CD4-positive, CD25-positive, alpha-beta regulatory T cell (primary cell): ENCODE measurements around the gene CAMKMT. TPM values are rescaled to one million over a fixed set of nuclear protein-coding genes. Genes with fewer than 3 reads are reported as not detected.
A peak's percentile ranks its signal among the peaks of the same experiment; 100 is the strongest.

Source experiments
- ATAC-seq, 2 donors: fragments of 150-1000 bp; cut with Tn5 transposase; one replicate each; pipeline ENCODE4 v1.10.0; 2021; ENCODE audit warnings: low read depth in 2 of 2, moderate number of reproducible peaks in 2 of 2, moderate library complexity in 1 of 2
- DNase-seq, 3 donors: peaks; one replicate each; pipeline versions ENCODE4 v3.0.0 to v3.0.0-alpha.2; 2012 to 2022; ENCODE audit warnings: mixed read lengths in 1 of 3
- H3K27ac ChIP-seq: one replicate; pipeline ENCODE4 v1.7.0; 2013; ENCODE audit warnings: mild to moderate bottlenecking, low read length; ENCODE audit not compliant: insufficient read depth, poor library complexity, severe bottlenecking
- H3K27me3 ChIP-seq: one replicate; pipeline ENCODE4 v1.7.0; 2013; ENCODE audit warnings: low read length; ENCODE audit not compliant: control insufficient read depth, insufficient read depth
- H3K36me3 ChIP-seq: one replicate; pipeline ENCODE4 v1.7.0; 2013; ENCODE audit warnings: mild to moderate bottlenecking, low read length, moderate library complexity; ENCODE audit not compliant: control insufficient read depth, insufficient read depth
- H3K4me1 ChIP-seq: 2 replicates; pipeline ENCODE4 v1.7.0; 2013; ENCODE audit warnings: mild to moderate bottlenecking, low read length; ENCODE audit not compliant: insufficient read depth, control insufficient read depth, poor library complexity, severe bottlenecking
- H3K4me3 ChIP-seq: one replicate; pipeline ENCODE4 v1.7.0; 2013; ENCODE audit warnings: low read depth, mild to moderate bottlenecking, low read length, moderate library complexity
- H3K9me3 ChIP-seq, 2 experiments: 1 replicate in 1 of 2; 2 replicates in 1 of 2; pipeline ENCODE4 v1.7.0; 2013; ENCODE audit warnings: low read length in 2 of 2, mild to moderate bottlenecking in 1 of 2, moderate library complexity in 1 of 2; ENCODE audit not compliant: control insufficient read depth in 2 of 2
- H3K27ac Mint-ChIP-seq, 3 donors: one replicate each; pipeline ENCODE4 v1.8.0; 2020 to 2022; ENCODE audit warnings: mild to moderate bottlenecking in 3 of 3, mixed read lengths in 3 of 3, moderate library complexity in 2 of 3
- H3K27me3 Mint-ChIP-seq: one replicate; pipeline ENCODE4 v1.8.0; 2022; ENCODE audit warnings: mild to moderate bottlenecking, mixed read lengths
- H3K36me3 Mint-ChIP-seq: one replicate; pipeline ENCODE4 v1.8.0; 2020; ENCODE audit warnings: mixed read lengths
- H3K4me1 Mint-ChIP-seq, 4 donors: one replicate each; pipeline ENCODE4 v1.8.0; 2020 to 2022; ENCODE audit warnings: mixed read lengths in 4 of 4, mild to moderate bottlenecking in 1 of 4
- H3K4me3 Mint-ChIP-seq, 4 donors: one replicate each; pipeline ENCODE4 v1.8.0; 2020 to 2022; ENCODE audit warnings: mild to moderate bottlenecking in 4 of 4, mixed read lengths in 4 of 4, moderate library complexity in 3 of 4
- H3K9me3 Mint-ChIP-seq, 7 donors: one replicate each; pipeline ENCODE4 v1.8.0; 2020 to 2022; ENCODE audit warnings: mixed read lengths in 7 of 7, mild to moderate bottlenecking in 3 of 7, moderate library complexity in 2 of 7
- polyA plus RNA-seq, 4 donors: library from polyadenylated mRNA; unstranded; fragments of 300-500 nt; fragmentation: Illumina TruSeq; gene quantifications; one replicate each; pipeline ENCODE4 v1.2.3, GENCODE V29; 2021
- total RNA-seq: library from RNA; stranded (reverse); gene quantifications from one replicate; pipeline ENCODE4 v1.2.3, GENCODE V29; 2022

The CAMKMT gene
- total and polyA plus RNA-seq, 5 donors from 2014 or later = 17.6 to 27.6 (median 19.5) TPM

DNA sequence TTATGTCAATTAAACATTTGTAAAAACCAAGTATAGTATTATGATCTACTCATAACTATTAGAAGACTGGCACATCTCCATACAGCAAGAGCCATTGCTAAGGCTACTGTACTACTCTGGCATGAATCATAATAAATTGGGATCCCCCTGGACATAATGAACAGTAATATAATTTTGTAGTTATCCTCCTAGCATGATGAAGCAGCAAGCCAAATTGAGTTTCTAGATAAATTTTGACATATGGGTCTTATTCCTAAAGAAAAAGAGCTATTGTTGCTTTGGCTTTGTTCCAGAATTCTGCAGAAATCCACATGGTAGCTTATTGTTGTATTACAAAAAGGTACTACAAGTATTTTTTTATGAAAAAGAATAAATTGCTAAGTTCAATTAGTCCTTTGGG is 204.3 kb downstream of the CAMKMT start:
- no peaks in the 10 kb centered on the region for H3K9me3 ChIP-seq
- ATAC-seq = no peak
- H3K4me1 ChIP-seq = peaks cover 4% of the 10 kb centered on the region
- peaks cover 17 to 30% (median 24%) of the 10 kb centered on the region in 4 donors for H3K4me1 Mint-ChIP-seq
- DNase-seq = no peak
- H3K4me3 ChIP-seq = no peak overlapping the region
- H3K36me3 ChIP-seq = no peaks in the 10 kb centered on the region
- H3K9me3 Mint-ChIP-seq = no peaks in the 10 kb centered on the region
- no peak overlapping the region for H3K4me3 Mint-ChIP-seq
- peaks cover 4% of the 10 kb centered on the region for H3K36me3 Mint-ChIP-seq
- no peak overlapping the region for H3K27ac ChIP-seq
- no peak overlapping the region for H3K27ac Mint-ChIP-seq
- H3K27me3 ChIP-seq = no peaks in the 10 kb centered on the region
- no peaks in the 10 kb centered on the region for H3K27me3 Mint-ChIP-seq

DNA sequence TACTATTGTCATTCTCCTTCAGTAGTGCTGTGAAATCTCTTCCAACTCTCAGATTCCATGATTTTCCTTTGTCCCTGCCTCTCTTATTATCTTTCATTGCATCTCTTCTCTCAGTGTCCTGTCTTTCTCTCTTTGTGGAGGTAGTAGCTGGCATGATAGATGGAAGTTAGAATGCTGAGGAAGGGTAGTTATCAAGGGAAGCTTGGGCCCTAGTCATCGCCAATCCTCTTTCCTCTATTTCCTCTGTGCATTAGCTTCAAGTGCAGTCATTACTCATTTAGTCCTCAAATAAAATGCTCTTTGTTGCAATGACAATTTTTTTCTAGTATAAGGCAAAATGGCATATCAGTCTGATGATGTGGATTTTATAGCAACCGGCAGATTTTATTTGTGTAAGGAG is 207.7 kb downstream of the CAMKMT start:
- peaks cover 12 to 31% (median 26%) of the 10 kb centered on the region in 4 donors for H3K4me1 Mint-ChIP-seq
- no peak overlapping the region for H3K4me3 ChIP-seq
- H3K27me3 Mint-ChIP-seq = no peaks in the 10 kb centered on the region
- no peaks in the 10 kb centered on the region for H3K27me3 ChIP-seq
- H3K27ac ChIP-seq = no peak overlapping the region
- H3K9me3 ChIP-seq = no peaks in the 10 kb centered on the region
- H3K9me3 Mint-ChIP-seq = no peaks in the 10 kb centered on the region
- H3K36me3 ChIP-seq = no peaks in the 10 kb centered on the region
- no peaks in the 10 kb centered on the region for H3K36me3 Mint-ChIP-seq
- H3K27ac Mint-ChIP-seq = no peak overlapping the region
- no peak for ATAC-seq
- H3K4me3 Mint-ChIP-seq = no peak overlapping the region
- peaks cover 4% of the 10 kb centered on the region for H3K4me1 ChIP-seq
- DNase-seq = no peak

DNA sequence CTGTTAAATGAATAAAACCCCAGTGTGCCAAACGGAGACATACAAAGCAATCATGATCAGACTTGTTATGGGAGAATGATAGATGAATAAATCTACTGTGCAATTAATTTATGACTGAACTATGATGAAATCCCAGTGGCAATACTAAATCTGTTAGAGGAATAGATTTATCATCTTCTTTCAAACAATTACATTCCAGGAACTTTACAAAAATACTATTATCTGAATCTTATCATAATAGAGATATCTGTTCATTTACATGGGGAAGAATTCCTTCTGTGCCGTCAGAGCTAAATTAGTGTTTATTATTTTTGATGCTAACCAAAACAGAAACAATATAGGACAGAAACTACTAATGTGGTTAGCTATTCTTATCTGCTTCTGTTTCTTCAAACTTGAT is 208.5 kb downstream of the CAMKMT start:
- Mint-ChIP-seq H3K4me1 (peaks cover 12 to 31% (median 26%) of the 10 kb centered on the region in 4 donors), H3K36me3 (no peaks in the 10 kb centered on the region), H3K9me3 (no peaks in the 10 kb centered on the region), H3K27ac (peak overlapping the region in 2 of 3 donors; percentile 19 to 60), H3K27me3 (no peaks in the 10 kb centered on the region), H3K4me3 (no peak overlapping the region)
- Histone ChIP-seq H3K4me3 (no peak overlapping the region), H3K36me3 (no peaks in the 10 kb centered on the region), H3K4me1 (peaks cover 4% of the 10 kb centered on the region), H3K9me3 (no peaks in the 10 kb centered on the region), H3K27me3 (no peaks in the 10 kb centered on the region), H3K27ac (no peak overlapping the region)
- ATAC-seq = no peak
- no peak for DNase-seq

DNA sequence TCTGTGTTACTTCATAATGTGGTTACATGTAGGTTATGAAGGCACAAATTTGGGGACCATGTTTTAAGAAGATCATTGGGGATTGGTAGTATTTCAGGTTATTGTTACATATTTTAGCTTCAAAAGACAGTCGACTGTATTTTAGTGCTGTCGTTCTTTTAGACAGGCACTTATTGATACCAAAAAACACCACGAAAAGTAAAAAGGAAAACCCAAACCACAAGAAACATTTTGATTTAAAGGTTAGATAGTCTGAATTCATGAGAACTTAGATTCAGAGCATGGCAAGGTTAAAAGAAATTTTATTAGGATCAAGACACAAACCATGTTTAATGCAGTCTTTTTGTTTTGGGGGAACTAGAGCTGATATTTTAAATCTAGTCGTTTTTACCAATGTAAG is 209.0 kb downstream of the CAMKMT start:
- peak overlapping the region in 2 of 3 donors; percentile 19 to 32 for H3K27ac Mint-ChIP-seq
- DNase-seq (peak in 1 of 3 donors; percentile 12), ATAC-seq (no peak)

DNA sequence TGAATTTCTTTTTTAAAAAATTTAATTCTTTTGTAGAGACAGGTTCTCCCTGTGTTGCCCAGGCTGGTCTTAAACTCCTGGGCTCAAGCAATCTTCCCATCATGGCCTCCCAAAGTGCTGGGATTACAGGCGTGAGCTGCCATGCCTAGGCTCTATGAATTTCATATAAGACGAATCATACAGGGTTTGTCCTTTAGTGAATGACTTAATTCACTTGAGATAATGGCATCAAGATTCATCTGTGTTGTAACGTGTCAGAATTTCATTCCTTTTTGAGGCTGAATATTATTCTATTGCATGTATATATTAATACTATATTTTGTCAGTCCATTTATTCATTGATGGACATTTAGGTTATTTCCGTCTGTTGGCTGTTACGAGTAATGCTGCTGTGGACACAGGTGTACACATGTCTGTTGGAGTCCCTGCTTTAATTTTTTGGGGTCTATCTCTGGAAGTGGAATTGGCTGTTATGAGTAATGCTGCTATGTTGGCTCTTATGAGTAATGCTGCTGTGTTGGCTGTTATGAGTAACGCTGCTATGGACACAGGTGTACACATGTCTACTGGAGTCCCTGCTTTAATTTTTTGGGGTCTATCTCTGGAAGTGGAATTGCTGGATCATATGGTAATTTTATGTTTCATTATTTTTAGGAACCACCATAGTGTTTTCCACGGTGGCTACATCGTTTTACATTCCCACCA is 210.6 kb downstream of the CAMKMT start:
- Histone ChIP-seq H3K9me3 (no peaks in the 10 kb centered on the region), H3K27ac (no peak overlapping the region), H3K27me3 (no peaks in the 10 kb centered on the region), H3K4me3 (no peak overlapping the region), H3K36me3 (no peaks in the 10 kb centered on the region), H3K4me1 (peaks cover 4% of the 10 kb centered on the region)
- H3K36me3 Mint-ChIP-seq = no peaks in the 10 kb centered on the region
- H3K4me1 Mint-ChIP-seq = peaks cover 12 to 35% (median 29%) of the 10 kb centered on the region in 4 donors
- H3K27ac Mint-ChIP-seq = peak overlapping the region in 1 of 3 donors; percentile 3
- H3K9me3 Mint-ChIP-seq = no peaks in the 10 kb centered on the region
- H3K27me3 Mint-ChIP-seq = no peaks in the 10 kb centered on the region
- no peak overlapping the region for H3K4me3 Mint-ChIP-seq
- no peak for ATAC-seq
- DNase-seq = no peak

More for the DNA sequence above, 209.0 kb downstream of the CAMKMT start:
- Mint-ChIP-seq H3K9me3 (no peaks in the 10 kb centered on the region), H3K27me3 (no peaks in the 10 kb centered on the region), H3K4me1 (peaks cover 12 to 31% (median 26%) of the 10 kb centered on the region in 4 donors), H3K36me3 (no peaks in the 10 kb centered on the region), H3K4me3 (no peak overlapping the region)
- Histone ChIP-seq H3K36me3 (no peaks in the 10 kb centered on the region), H3K9me3 (no peaks in the 10 kb centered on the region), H3K27ac (no peak overlapping the region), H3K4me3 (peak overlapping the region; percentile 29), H3K4me1 (peaks cover 4% of the 10 kb centered on the region), H3K27me3 (no peaks in the 10 kb centered on the region)

DNA sequence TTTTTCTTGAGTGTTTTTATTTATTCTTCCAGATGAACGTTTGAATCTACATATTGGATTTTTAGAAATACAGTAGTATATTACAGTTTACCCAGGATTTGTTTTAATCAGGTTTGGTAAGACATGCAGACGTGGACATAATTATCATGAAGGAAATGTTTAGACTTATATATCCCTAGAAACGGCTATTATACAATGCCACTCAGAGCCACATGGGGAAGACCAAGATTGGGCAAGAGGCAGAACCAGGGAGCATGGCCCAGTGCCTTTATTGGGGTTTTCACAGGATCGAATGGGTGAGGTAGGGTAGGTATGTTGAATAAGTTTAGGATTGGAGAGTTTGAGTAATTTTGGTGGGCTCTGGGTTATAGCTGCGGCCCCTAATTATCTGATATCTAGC is 212.2 kb downstream of the CAMKMT start:
- Mint-ChIP-seq H3K4me3 (no peak overlapping the region), H3K4me1 (peaks cover 25 to 41% (median 37%) of the 10 kb centered on the region in 4 donors)

DNA sequence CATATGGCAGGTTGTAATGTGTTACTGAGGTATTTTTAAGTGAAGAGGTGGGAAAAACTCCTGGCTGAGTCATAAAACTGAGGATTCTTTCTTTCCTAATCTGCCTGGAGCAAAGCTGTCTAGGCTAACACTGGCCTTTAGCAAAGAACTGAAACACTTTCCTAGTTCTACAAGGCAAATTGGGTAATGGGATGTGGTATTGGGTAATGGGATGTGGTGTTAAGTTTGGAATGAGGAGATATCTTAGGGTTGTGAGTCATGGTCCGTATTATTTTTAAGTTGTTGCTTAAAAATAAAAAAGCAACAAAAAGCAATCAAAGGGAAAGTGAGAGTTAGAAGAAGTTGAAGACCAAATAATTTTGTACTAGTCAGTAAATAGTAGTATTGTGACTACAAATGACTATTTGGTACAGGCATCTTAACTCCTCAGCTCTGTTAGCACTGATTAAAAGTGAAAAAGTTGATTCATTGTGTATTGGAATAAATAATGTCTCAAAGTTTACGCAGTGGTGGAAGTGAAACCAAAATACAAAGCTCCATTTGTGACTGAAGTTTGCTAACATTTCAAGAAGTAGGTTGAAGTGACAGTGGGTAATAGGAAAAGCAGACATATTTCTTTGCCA is 216.8 kb downstream of the CAMKMT start:
- H3K9me3 ChIP-seq = no peaks in the 10 kb centered on the region
- no peaks in the 10 kb centered on the region for H3K27me3 ChIP-seq
- H3K9me3 Mint-ChIP-seq = no peaks in the 10 kb centered on the region
- H3K4me3 Mint-ChIP-seq = peak overlapping the region in 2 of 4 donors; percentile 2 to 5
- no peaks in the 10 kb centered on the region for H3K36me3 ChIP-seq
- peaks cover 12 to 36% (median 30%) of the 10 kb centered on the region in 4 donors for H3K4me1 Mint-ChIP-seq
- H3K27ac ChIP-seq = no peak overlapping the region
- DNase-seq (peak in 1 of 3 donors; percentile 35), ATAC-seq (no peak)
- no peaks in the 10 kb centered on the region for H3K36me3 Mint-ChIP-seq
- peak overlapping the region; percentile 45 for H3K4me3 ChIP-seq
- H3K27ac Mint-ChIP-seq = peak overlapping the region in 2 of 3 donors; percentile 1 to 2
- no peaks in the 10 kb centered on the region for H3K27me3 Mint-ChIP-seq
- H3K4me1 ChIP-seq = peaks cover 4% of the 10 kb centered on the region

More for the DNA sequence above, 212.2 kb downstream of the CAMKMT start:
- H3K27me3 Mint-ChIP-seq = no peaks in the 10 kb centered on the region
- no peaks in the 10 kb centered on the region for H3K36me3 Mint-ChIP-seq
- ATAC-seq (no peak), DNase-seq (no peak)
- Histone ChIP-seq H3K27me3 (no peaks in the 10 kb centered on the region), H3K27ac (no peak overlapping the region), H3K36me3 (no peaks in the 10 kb centered on the region), H3K4me1 (peaks cover 4% of the 10 kb centered on the region), H3K4me3 (no peak overlapping the region), H3K9me3 (no peaks in the 10 kb centered on the region)
- no peak overlapping the region for H3K27ac Mint-ChIP-seq
- no peaks in the 10 kb centered on the region for H3K9me3 Mint-ChIP-seq
